Endodermal cell (in vitro differentiated cells): ENCODE measurements around the gene ITK. TPM values are rescaled to one million over a fixed set of nuclear protein-coding genes. Genes with fewer than 3 reads are reported as not detected.

Experiments used
- DNase-seq: peaks from one replicate; pipeline ENCODE4 v3.0.0-alpha.2; 2017
- H3K27ac ChIP-seq: 2 replicates; pipeline ENCODE4 v1.5.1; 2013; ENCODE audit warnings: mild to moderate bottlenecking, low read depth, low read length, moderate library complexity
- H3K27me3 ChIP-seq: 2 replicates; pipeline ENCODE4 v1.6.1; 2013; ENCODE audit warnings: mild to moderate bottlenecking, low read length, moderate library complexity; ENCODE audit not compliant: insufficient read depth, control insufficient read depth, poor library complexity, severe bottlenecking
- H3K36me3 ChIP-seq: 2 replicates; pipeline ENCODE4 v1.7.0; 2013; ENCODE audit warnings: mild to moderate bottlenecking, low read length, moderate library complexity; ENCODE audit not compliant: control insufficient read depth, insufficient read depth
- H3K4me1 ChIP-seq: one replicate; pipeline ENCODE4 v1.7.0; 2013; ENCODE audit warnings: low read length; ENCODE audit not compliant: control insufficient read depth, insufficient read depth
- H3K4me3 ChIP-seq: 2 replicates; pipeline ENCODE4 v1.5.1; 2013; ENCODE audit warnings: mild to moderate bottlenecking, low read length, moderate library complexity
- H3K9ac ChIP-seq: 2 replicates; pipeline ENCODE4 v1.6.1; 2013; ENCODE audit warnings: mild to moderate bottlenecking, low read length, moderate library complexity; ENCODE audit not compliant: poor library complexity, severe bottlenecking; ENCODE audit errors: extremely low read depth
- H3K9me3 ChIP-seq: 2 replicates; pipeline ENCODE4 v1.6.1; 2013; ENCODE audit warnings: mild to moderate bottlenecking, low read length, moderate library complexity; ENCODE audit not compliant: control insufficient read depth
- H3K27ac Mint-ChIP-seq: 2 replicates; pipeline ENCODE4 v1.8.0; 2020; ENCODE audit warnings: mixed read lengths
- H3K27me3 Mint-ChIP-seq: 2 replicates; pipeline ENCODE4 v1.8.0; 2021; ENCODE audit warnings: mild to moderate bottlenecking, mixed read lengths; ENCODE audit not compliant: insufficient read depth
- H3K36me3 Mint-ChIP-seq: 2 replicates; pipeline ENCODE4 v1.8.0; 2020; ENCODE audit warnings: low read depth, mixed read lengths
- H3K4me1 Mint-ChIP-seq: 2 replicates; pipeline ENCODE4 v1.8.0; 2020; ENCODE audit warnings: mixed read lengths
- H3K4me3 Mint-ChIP-seq: 2 replicates; pipeline ENCODE4 v1.8.0; 2020; ENCODE audit warnings: mild to moderate bottlenecking, moderate library complexity, mixed read lengths
- H3K9me3 Mint-ChIP-seq: 2 replicates; pipeline ENCODE4 v1.8.0; 2020; ENCODE audit warnings: mild to moderate bottlenecking, mixed read lengths
- CTCF ChIP-seq: fragments of 200-600 bp; sonication (generic); conservative IDR thresholded peaks from 2 replicates; pipeline ENCODE4 v1.5.0; 2021; ENCODE audit warnings: antibody characterized with exemption, mild to moderate bottlenecking
- WGBS, 2 experiments: methylation state at CpG; one replicate each; pipeline versions ENCODE4 v1.1.5 to v1.1.7; 2013; ENCODE audit warnings: missing lambda C conversion rate in 2 of 2, mixed read lengths in 1 of 2; ENCODE audit not compliant: insufficient coverage in 1 of 2, insufficient read length in 1 of 2; 5-methylcytosine and 5-hydroxymethylcytosine counted together
- total RNA-seq, 2 donors: library from RNA; stranded (reverse); fragmentation: NEBNext Ultra II Directional in 1 of 2; extraction: Animal tissue kit (Norgen Biotek cat#: 25700) in 1 of 2; gene quantifications; 2 replicates in 1 of 2; 3 replicates in 1 of 2; pipeline ENCODE4 v1.2.1, GENCODE V29; 2021

Gene ITK
- total RNA-seq, 2 donors from 2014 or later = 0.31 to 0.38 TPM

DNA sequence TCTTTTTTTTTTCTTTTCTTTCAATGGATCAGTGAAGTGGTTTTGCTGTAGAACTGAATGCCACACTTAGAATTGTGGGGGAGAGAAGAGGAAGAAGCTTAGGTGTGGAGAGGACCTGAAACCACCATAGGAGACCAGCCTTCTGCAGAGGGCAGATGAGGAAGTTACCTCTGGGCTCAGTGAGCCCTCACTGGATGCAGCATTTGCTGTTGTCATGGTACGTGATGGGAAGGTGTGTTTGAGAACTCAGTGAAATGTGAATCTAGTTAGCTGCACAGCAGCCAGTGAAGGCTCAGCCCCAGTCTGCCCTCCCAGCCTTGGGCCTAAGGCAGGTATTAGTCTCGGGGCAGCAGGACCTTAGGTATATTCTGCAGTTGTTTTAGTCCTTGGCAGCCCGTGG lies 102.8 kb downstream of the ITK start:
- no peaks in the 10 kb centered on the region for H3K27me3 Mint-ChIP-seq
- no peak for DNase-seq
- 90% methylated on average over 3 of the region's 3 CpGs; no CpG with 5 or more reads in 1 of the 2 experiments for WGBS, 2 experiments
- no peak for TF ChIP-seq CTCF
- no peak overlapping the region for H3K27ac Mint-ChIP-seq
- H3K4me3 ChIP-seq = no peak overlapping the region
- no peaks in the 10 kb centered on the region for H3K4me1 Mint-ChIP-seq
- H3K4me3 Mint-ChIP-seq = no peak overlapping the region
- no peaks in the 10 kb centered on the region for H3K4me1 ChIP-seq
- H3K36me3 ChIP-seq = no peaks in the 10 kb centered on the region
- no peaks in the 10 kb centered on the region for H3K9me3 Mint-ChIP-seq
- no peak overlapping the region for H3K9ac ChIP-seq
- no peaks in the 10 kb centered on the region for H3K9me3 ChIP-seq
- H3K27me3 ChIP-seq = no peaks in the 10 kb centered on the region
- no peak overlapping the region for H3K27ac ChIP-seq
- no peaks in the 10 kb centered on the region for H3K36me3 Mint-ChIP-seq

GRCh38 chr5:157284458-157285212 lies 104.0 kb downstream of the ITK start:
- no peak overlapping the region for H3K4me3 Mint-ChIP-seq
- Histone ChIP-seq H3K9me3 (no peaks in the 10 kb centered on the region), H3K4me1 (no peaks in the 10 kb centered on the region), H3K27ac (no peak overlapping the region), H3K9ac (no peak overlapping the region), H3K27me3 (no peaks in the 10 kb centered on the region), H3K36me3 (no peaks in the 10 kb centered on the region), H3K4me3 (no peak overlapping the region)
- no peaks in the 10 kb centered on the region for H3K36me3 Mint-ChIP-seq
- H3K27ac Mint-ChIP-seq = no peak overlapping the region
- 93 to 100% methylated on average over 4 to 6 of the region's 6 CpGs for WGBS, 2 experiments
- no peak for DNase-seq
- TF ChIP-seq CTCF = no peak
- H3K4me1 Mint-ChIP-seq = no peaks in the 10 kb centered on the region
- H3K27me3 Mint-ChIP-seq = no peaks in the 10 kb centered on the region
- H3K9me3 Mint-ChIP-seq = no peaks in the 10 kb centered on the region

GRCh38 chr5:157285310-157286035 lies 104.8 kb downstream of the ITK start:
- Mint-ChIP-seq H3K27me3 (no peaks in the 10 kb centered on the region), H3K4me3 (no peak overlapping the region), H3K36me3 (no peaks in the 10 kb centered on the region), H3K4me1 (no peaks in the 10 kb centered on the region), H3K9me3 (no peaks in the 10 kb centered on the region), H3K27ac (no peak overlapping the region)
- H3K27me3 ChIP-seq = no peaks in the 10 kb centered on the region
- no peaks in the 10 kb centered on the region for H3K36me3 ChIP-seq
- no peak overlapping the region for H3K27ac ChIP-seq
- WGBS, 2 experiments = 90 to 91% methylated on average over 3 to 10 of the region's 10 CpGs
- no peaks in the 10 kb centered on the region for H3K4me1 ChIP-seq
- no peak for TF ChIP-seq CTCF
- no peak for DNase-seq
- H3K9me3 ChIP-seq = no peaks in the 10 kb centered on the region
- no peak overlapping the region for H3K9ac ChIP-seq
- no peak overlapping the region for H3K4me3 ChIP-seq
